T1000 (cell line): ENCODE results near the gene NPEPPS.

Experiments used
- DNase-seq: peaks from one replicate; lab custom pipeline; 2025; ENCODE audit warnings: mixed read lengths; lab: John Stamatoyannopoulos, UW

Gene NPEPPS

DNA sequence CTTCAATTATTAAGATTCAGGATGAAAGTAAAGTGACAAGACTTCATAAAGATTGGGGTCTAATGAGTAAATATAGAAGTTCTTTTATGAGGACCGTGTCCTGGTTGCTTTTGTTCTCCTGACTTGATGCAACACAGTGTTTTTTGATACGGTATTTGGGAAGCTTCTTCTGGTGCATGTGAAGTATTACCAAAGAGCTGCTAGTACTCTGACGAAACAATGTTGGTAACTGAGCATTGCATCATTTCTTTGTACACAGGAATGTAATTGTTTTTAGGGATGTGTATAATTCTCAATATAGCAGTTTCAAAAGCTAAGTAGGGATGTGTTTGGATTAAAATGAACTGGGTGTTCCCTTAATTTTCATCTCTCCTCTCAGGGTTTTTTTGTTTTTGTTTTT, 134.7 kb downstream of the NPEPPS start:
- DNase-seq: no peak

- no peak for DNase-seq
These were observed 138.2 kb downstream of the NPEPPS start for GRCh38 chr17:47669081-47669480.

- no peak for DNase-seq
These were observed 139.2 kb downstream of the NPEPPS start for GRCh38 chr17:47670064-47670463.
